ENCODE measurements around the gene YPEL1.

DNA sequence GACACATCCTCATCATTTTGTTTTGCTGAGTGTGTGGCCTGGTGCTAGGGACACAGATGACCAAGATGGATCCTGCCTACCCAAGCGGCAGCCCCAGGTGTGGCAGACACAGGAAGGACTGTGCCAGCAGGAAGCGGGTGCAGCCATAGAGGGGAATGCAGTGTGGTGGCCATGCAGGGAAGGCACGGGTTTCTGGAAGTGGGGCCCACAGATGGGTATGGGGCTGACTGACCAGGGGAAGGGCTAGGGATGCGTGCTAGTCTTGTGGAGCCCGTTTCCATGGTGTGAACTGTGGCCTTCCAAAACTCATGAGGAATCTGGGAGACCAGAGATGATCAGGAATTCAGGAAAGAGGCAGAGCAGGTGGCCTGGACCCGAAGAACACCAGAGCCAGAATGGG is 33.5 kb downstream of the YPEL1 start:
- TF ChIP-seq POLR2AphosphoS5 (IDR thresholded peaks at IDR 0.05; ENCODE audit: borderline replicate concordance, low read depth, low read length) (no peak), EZH2 (IDR thresholded peaks at IDR 0.05) (no peak)
